HUES64 (cell line): ENCODE measurements around the gene FEN1.

Source experiments
- H3K27ac ChIP-seq: 2 replicates; pipeline ENCODE4 v1.7.0; 2013; ENCODE audit warnings: low read depth, low read length, inconsistent platforms
- H3K27me3 ChIP-seq: 2 replicates; pipeline ENCODE4 v1.6.1; 2013; ENCODE audit warnings: mild to moderate bottlenecking, low read length; ENCODE audit not compliant: insufficient read depth
- H3K36me3 ChIP-seq: 2 replicates; pipeline ENCODE4 v1.6.1; 2013; ENCODE audit warnings: mild to moderate bottlenecking, low read length; ENCODE audit not compliant: insufficient read depth
- H3K4me1 ChIP-seq: 2 replicates; pipeline ENCODE4 v1.6.1; 2013; ENCODE audit warnings: mild to moderate bottlenecking, low read length, moderate library complexity; ENCODE audit not compliant: insufficient read depth
- H3K4me3 ChIP-seq: 2 replicates; pipeline ENCODE4 v1.5.1; 2013; ENCODE audit warnings: mild to moderate bottlenecking, low read length, moderate library complexity
- H3K9ac ChIP-seq: 2 replicates; pipeline ENCODE4 v1.6.1; 2013; ENCODE audit warnings: mild to moderate bottlenecking, low read depth, low read length
- H3K9me3 ChIP-seq: 2 replicates; pipeline ENCODE4 v1.6.1; 2013; ENCODE audit warnings: low read depth, low read length; ENCODE audit not compliant: insufficient read depth
- WGBS: fragments of 150-250, 120-280 bp; methylation state at CpG from one replicate; pipeline ENCODE4 v1.1.7; 2013; ENCODE audit warnings: missing lambda C conversion rate; 5-methylcytosine and 5-hydroxymethylcytosine counted together

FEN1 gene

DNA sequence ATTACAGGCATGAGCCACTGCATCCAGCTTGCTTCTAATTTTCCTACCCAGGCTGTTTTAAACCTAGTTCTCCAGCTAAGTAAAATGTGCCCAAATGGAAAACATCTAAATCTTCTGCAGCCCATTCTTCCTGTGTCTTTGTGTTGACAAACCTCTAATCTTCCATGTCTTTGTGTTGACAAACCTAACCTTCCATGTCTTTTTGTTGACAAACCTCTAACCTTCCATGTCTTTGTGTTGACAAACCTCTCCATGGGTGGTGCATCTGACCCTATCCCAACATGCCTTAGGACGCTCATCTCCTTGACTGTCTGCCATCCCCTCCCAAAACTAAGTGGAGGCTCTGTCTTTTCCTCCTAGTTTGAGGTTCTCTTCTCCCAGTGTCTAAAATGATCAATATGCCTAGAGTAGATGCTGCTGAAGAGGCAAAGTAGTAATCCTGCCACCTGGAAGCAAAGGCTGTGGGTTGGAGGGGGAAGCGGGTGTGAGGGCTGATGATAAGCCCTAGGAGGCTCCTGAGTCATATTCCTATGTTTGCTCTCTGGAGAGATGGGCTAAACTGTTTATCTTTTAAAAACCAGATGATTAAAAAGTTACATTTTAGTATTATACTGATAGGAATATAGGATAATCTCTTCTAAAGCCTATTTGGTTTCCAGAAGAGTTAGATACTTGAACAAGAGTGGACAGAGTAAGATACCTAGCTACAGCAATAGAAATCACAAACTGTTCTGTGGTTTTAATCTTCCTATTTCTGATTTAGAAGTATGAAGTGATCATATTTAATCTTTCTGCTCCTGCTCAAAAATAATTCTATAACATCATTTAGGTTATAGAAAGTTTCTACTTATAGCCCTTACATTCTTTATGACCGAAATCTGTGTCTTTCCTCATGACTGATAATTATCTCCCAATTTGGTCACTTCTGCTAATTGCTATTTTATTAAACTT, 7.9 kb downstream of the FEN1 start:
- no peaks in the 10 kb centered on the region for H3K4me1 ChIP-seq
- 84% methylated on average over 3 of the region's 3 CpGs for WGBS
- H3K27ac ChIP-seq = no peak overlapping the region
- no peaks in the 10 kb centered on the region for H3K9me3 ChIP-seq
- no peak overlapping the region for H3K4me3 ChIP-seq
- H3K36me3 ChIP-seq = peaks cover 88% of the 10 kb centered on the region
- no peaks in the 10 kb centered on the region for H3K27me3 ChIP-seq
- no peak overlapping the region for H3K9ac ChIP-seq

- Histone ChIP-seq H3K27ac (no peak overlapping the region), H3K27me3 (no peaks in the 10 kb centered on the region), H3K36me3 (peaks cover 86% of the 10 kb centered on the region), H3K4me3 (no peak overlapping the region), H3K4me1 (no peaks in the 10 kb centered on the region), H3K9me3 (no peaks in the 10 kb centered on the region), H3K9ac (no peak overlapping the region)
- 94% methylated on average over 6 of the region's 6 CpGs for WGBS
These were observed 9.9 kb downstream of the FEN1 start for GRCh38 chr11:61802605-61803004.

GRCh38 chr11:61803889-61804647, 11.4 kb downstream of the FEN1 start:
- Histone ChIP-seq H3K27me3 (no peaks in the 10 kb centered on the region), H3K36me3 (peaks cover 94% of the 10 kb centered on the region), H3K4me3 (no peak overlapping the region), H3K4me1 (no peaks in the 10 kb centered on the region), H3K9ac (no peak overlapping the region), H3K27ac (no peak overlapping the region), H3K9me3 (no peaks in the 10 kb centered on the region)
- WGBS = 97% methylated on average over 3 of the region's 3 CpGs

GRCh38 chr11:61805146-61805545, 12.4 kb downstream of the FEN1 start:
- H3K9me3 ChIP-seq = no peaks in the 10 kb centered on the region
- 85% methylated on average over 1 of the region's 1 CpG for WGBS
- H3K27ac ChIP-seq = no peak overlapping the region
- no peaks in the 10 kb centered on the region for H3K4me1 ChIP-seq
- H3K36me3 ChIP-seq = peaks cover 94% of the 10 kb centered on the region
- H3K9ac ChIP-seq = no peak overlapping the region
- no peaks in the 10 kb centered on the region for H3K27me3 ChIP-seq
- no peak overlapping the region for H3K4me3 ChIP-seq

GRCh38 chr11:61806785-61807184, 14.1 kb downstream of the FEN1 start:
- H3K9ac ChIP-seq = no peak overlapping the region
- WGBS = 96% methylated on average over 5 of the region's 5 CpGs
- H3K27ac ChIP-seq = no peak overlapping the region
- no peak overlapping the region for H3K4me3 ChIP-seq
- H3K36me3 ChIP-seq = peaks cover 95% of the 10 kb centered on the region
- no peaks in the 10 kb centered on the region for H3K4me1 ChIP-seq
- no peaks in the 10 kb centered on the region for H3K27me3 ChIP-seq
- no peaks in the 10 kb centered on the region for H3K9me3 ChIP-seq

- H3K9me3 ChIP-seq = no peaks in the 10 kb centered on the region
- no peak overlapping the region for H3K4me3 ChIP-seq
- no peaks in the 10 kb centered on the region for H3K4me1 ChIP-seq
- no peaks in the 10 kb centered on the region for H3K27me3 ChIP-seq
- no peak overlapping the region for H3K9ac ChIP-seq
- 96% methylated on average over 8 of the region's 8 CpGs for WGBS
- H3K27ac ChIP-seq = no peak overlapping the region
- H3K36me3 ChIP-seq = peaks cover 78% of the 10 kb centered on the region
These were observed 18.0 kb downstream of the FEN1 start for GRCh38 chr11:61810671-61811175.

DNA sequence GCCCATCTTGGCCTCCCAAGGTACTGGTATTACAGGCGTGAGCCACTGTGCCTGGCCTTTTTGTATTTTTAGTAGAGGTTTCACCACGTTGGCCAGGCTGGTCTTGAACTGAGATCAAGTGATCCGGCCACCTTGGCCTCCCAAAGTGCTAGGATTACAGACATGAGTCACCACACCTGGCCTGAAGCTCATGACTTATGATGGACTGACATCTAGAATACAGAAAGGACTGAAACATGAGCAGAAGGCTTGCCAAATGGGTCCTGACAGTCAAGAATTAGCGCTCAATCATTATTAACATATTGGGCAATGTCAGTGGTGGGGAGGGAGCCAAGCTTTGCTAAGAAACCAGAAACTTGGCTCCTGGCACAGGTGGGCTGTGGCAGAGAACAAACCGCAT, 19.1 kb downstream of the FEN1 start:
- Histone ChIP-seq H3K4me3 (no peak overlapping the region), H3K27me3 (no peaks in the 10 kb centered on the region), H3K27ac (no peak overlapping the region), H3K9me3 (no peaks in the 10 kb centered on the region), H3K9ac (no peak overlapping the region), H3K4me1 (no peaks in the 10 kb centered on the region), H3K36me3 (peaks cover 69% of the 10 kb centered on the region)
- 96% methylated on average over 5 of the region's 5 CpGs for WGBS

- 92% methylated on average over 4 of the region's 4 CpGs for WGBS
- H3K9ac ChIP-seq = no peak overlapping the region
These were observed 20.2 kb downstream of the FEN1 start for GRCh38 chr11:61812736-61813411.

DNA sequence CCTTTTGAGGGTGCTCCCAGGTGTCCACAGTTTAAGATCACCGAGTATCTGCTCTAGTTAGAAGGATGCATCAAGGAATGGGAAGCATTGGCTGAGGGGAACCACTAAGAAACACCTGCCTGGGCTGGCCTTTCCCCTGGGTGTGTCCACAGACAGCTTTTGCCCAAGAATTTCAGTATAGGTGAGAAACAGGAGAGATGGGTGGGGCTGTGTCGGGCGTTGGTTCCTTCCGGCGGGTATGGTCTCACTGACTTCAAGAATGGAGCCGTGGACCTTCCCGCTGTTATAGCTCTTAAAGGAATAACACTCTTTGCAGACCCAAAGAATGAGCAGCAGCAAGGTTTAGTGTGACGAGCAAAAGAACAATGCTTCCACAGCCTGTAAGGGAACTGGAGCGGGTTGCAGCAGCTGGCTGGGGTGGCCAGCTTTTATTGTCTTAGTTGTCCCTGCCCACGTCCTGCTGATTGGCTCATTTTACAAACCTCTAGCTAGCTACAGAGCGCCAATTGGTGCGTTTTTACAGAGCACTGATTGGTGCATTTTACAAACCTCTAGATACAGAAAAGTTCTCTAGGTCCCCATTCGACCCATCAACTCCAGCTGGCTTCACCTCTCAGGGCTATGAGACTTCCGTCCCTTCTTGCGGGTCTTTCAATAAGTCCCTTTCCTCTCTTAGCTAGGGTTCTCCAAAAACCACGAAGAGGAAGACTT, 21.7 kb downstream of the FEN1 start:
- Histone ChIP-seq H3K27ac (peak overlapping the region; percentile 81), H3K9me3 (no peaks in the 10 kb centered on the region), H3K4me3 (peak overlapping the region; percentile 51), H3K4me1 (peaks cover 11% of the 10 kb centered on the region), H3K27me3 (no peaks in the 10 kb centered on the region), H3K9ac (peak overlapping the region; percentile 73), H3K36me3 (peaks cover 45% of the 10 kb centered on the region)
- 77% methylated on average over 16 of the region's 16 CpGs for WGBS

More at GRCh38 chr11:61812736-61813411, 20.2 kb downstream of the FEN1 start:
- peaks cover 61% of the 10 kb centered on the region for H3K36me3 ChIP-seq
- H3K4me3 ChIP-seq = no peak overlapping the region
- H3K9me3 ChIP-seq = no peaks in the 10 kb centered on the region
- no peak overlapping the region for H3K27ac ChIP-seq
- H3K4me1 ChIP-seq = peaks cover 7% of the 10 kb centered on the region
- no peaks in the 10 kb centered on the region for H3K27me3 ChIP-seq

DNA sequence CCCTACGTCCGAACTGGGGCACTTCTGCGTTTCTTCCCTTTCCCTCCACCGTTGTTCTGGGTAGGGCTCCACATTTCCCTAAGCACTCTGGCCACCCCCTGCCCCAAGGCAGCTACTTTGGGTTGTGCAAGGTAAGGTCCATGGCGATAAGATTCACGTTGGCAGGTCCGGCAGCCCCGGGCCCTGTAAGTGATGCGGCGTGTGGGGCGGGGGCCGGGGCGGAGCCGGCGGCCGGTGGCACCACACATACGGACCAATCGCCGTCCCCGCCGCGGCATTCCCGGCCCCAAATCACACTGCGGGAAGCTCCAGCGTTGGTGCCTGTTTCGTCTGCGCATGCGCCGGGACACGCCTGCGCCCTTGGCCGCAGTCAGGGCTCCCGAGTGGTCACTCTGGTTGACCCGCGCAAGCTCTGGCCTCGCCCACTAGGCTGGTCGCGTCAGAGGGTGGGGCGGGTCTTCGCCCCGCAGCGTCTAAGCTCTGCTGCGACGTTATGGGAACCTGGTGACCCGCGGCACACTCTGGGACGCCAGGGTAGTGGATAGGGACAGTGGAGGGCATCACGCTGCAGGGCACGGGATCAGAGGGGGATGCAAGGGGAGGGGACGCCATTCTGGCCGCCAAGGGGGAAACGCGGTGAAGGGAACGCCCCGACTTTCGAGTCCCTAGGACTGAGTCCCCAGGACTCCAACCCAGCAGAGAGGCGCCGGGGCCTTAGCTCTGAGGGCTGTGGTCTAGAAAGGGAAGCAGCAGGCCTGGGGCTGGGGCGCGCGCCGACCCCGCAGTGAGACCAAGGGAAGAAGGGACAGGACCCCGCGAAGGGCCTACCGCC, 22.5 kb downstream of the FEN1 start:
- 2% methylated on average over 66 of the region's 66 CpGs for WGBS
- no peaks in the 10 kb centered on the region for H3K9me3 ChIP-seq
- no peaks in the 10 kb centered on the region for H3K27me3 ChIP-seq
- peak overlapping the region; percentile 86 for H3K4me3 ChIP-seq
- peak overlapping the region; percentile 94 for H3K27ac ChIP-seq
- peaks cover 38% of the 10 kb centered on the region for H3K36me3 ChIP-seq
- H3K9ac ChIP-seq = peak overlapping the region; percentile 94
- peaks cover 11% of the 10 kb centered on the region for H3K4me1 ChIP-seq
